K562 (cell line): Measurements from ENCODE around the gene CHD2. TPM values are rescaled to one million over a fixed set of nuclear protein-coding genes. Genes with fewer than 3 reads are reported as not detected.

Experiments used
- CBX2 ChIP-seq: fragments of 200-600 bp; sonication (generic); IDR thresholded peaks from one replicate; pipeline ENCODE4 v1.6.1; 2012; ENCODE audit warnings: mild to moderate bottlenecking, low read length, inconsistent platforms; ENCODE audit not compliant: insufficient read depth, poor library complexity, severe bottlenecking
- EGR1 ChIP-seq: fragments of 450-650 bp; conservative IDR thresholded peaks from 2 replicates; pipeline ENCODE4 v1.6.1; 2017; ENCODE audit warnings: mild to moderate bottlenecking
- HOXB6 ChIP-seq: fragments of 250-450 bp; sonication (Bioruptor Pico); IDR thresholded peaks from 2 replicates; pipeline ENCODE4 v1.5.1; 2022; ENCODE audit warnings: mild to moderate bottlenecking, borderline replicate concordance
- MECOM ChIP-seq: fragments of 250-450 bp; sonication (Bioruptor Pico); IDR thresholded peaks from 2 replicates; pipeline ENCODE4 v1.8.0; 2022; ENCODE audit warnings: inconsistent platforms
- MEIS2 ChIP-seq: fragments of 450-650 bp; IDR thresholded peaks from 2 replicates; pipeline ENCODE4 v1.6.1; 2014; ENCODE audit warnings: mild to moderate bottlenecking; ENCODE audit not compliant: partially characterized antibody
- RBM17 ChIP-seq: fragments of 200-400 bp; formaldehyde crosslinking; IDR thresholded peaks from 2 replicates; pipeline ENCODE4 v1.6.1; 2017; ENCODE audit warnings: low read depth, mild to moderate bottlenecking, low read length, borderline replicate concordance
- SMARCA4 ChIP-seq: fragments of 450-650 bp; IDR thresholded peaks from 2 replicates; pipeline ENCODE4 v1.6.1; 2016
- TBP ChIP-seq: optimal IDR thresholded peaks from 2 replicates; pipeline ENCODE3; 2011; ENCODE audit warnings: low read depth, low read length, improper control_type of control experiment
- ZFP1 ChIP-seq: fragments of 450-650 bp; formaldehyde crosslinking; IDR thresholded peaks from 2 replicates; pipeline ENCODE4 v1.4.0; 2020; ENCODE audit warnings: mild to moderate bottlenecking, mixed read lengths
- ZNF436 ChIP-seq: fragments of 250-450, 450-650 bp; sonication (Bioruptor Pico); formaldehyde crosslinking; IDR thresholded peaks from 2 replicates; pipeline ENCODE4 v1.7.0; 2020; ENCODE audit warnings: mild to moderate bottlenecking
- ZNF668 ChIP-seq: fragments of 250-450 bp; sonication (Bioruptor Pico); IDR thresholded peaks from 2 replicates; pipeline ENCODE4 v1.8.0; 2022; ENCODE audit warnings: mild to moderate bottlenecking, inconsistent platforms
- polyA plus RNA-seq, 8 experiments: library from polyadenylated mRNA; depleted of rRNA in 4 of 8; stranded (reverse) in 5 of 8; unstranded in 3 of 8; fragments of >200 nt; fragmentation: Nextera tagmentation in 2 of 8; fragmentation: Illumina TruSeq in 1 of 8; extraction: Ambion mirVana in 2 of 8; extraction: Trizol in 1 of 8; gene quantifications; 2 replicates each; pipeline versions ENCODE4 v1.2.1 to v1.2.3, GENCODE V29; 2011 to 2014; ENCODE audit warnings: inconsistent platforms in 1 of 8, missing spikeins in 1 of 8
- total RNA-seq, 7 experiments: library from RNA; depleted of rRNA in 6 of 7; stranded (reverse); fragments of >200 nt in 6 of 7; fragmentation: Illumina TruSeq in 2 of 7; extraction: Trizol in 2 of 7; gene quantifications; 2 replicates each; pipeline versions ENCODE4 v1.2.1 to v1.2.3, GENCODE V29; 2011 to 2021; ENCODE audit warnings: low replicate concordance in 1 of 7
- TF ChIP-seq, protein P1 (sequence below): fragments of 450-650 bp; IDR thresholded peaks from 2 replicates; pipeline ENCODE4 v1.6.1; 2016
- TF ChIP-seq, protein P2 (sequence below): fragments of 450-650 bp; formaldehyde crosslinking; IDR thresholded peaks from 2 replicates; pipeline ENCODE4 v1.4.0; 2020; ENCODE audit warnings: mild to moderate bottlenecking, moderate library complexity
- TF ChIP-seq, protein P3 (sequence below): fragments of 450-650 bp; conservative IDR thresholded peaks from 2 replicates; pipeline ENCODE4 v1.6.1; 2016; ENCODE audit warnings: missing genetic modification characterization, low read depth, mild to moderate bottlenecking, control low read depth, missing compliant biosample characterization
- TF ChIP-seq, protein P4 (sequence below), 2 experiments: fragments of 450-650 bp; IDR thresholded peaks; 2 replicates each; pipeline ENCODE4 v1.6.1; 2016
- TF ChIP-seq, protein P5 (sequence below), 3 experiments: fragments of 200-800 bp in 1 of 3; fragments of 250-450 bp in 1 of 3; fragments of 450-650 bp in 1 of 3; sonication (Bioruptor Pico) in 1 of 3; sonication (Bioruptor generic) in 1 of 3; formaldehyde crosslinking in 1 of 3; IDR thresholded peaks; 2 replicates each; pipeline versions ENCODE4 v1.6.1 to v1.8.0; 2016 to 2022; ENCODE audit warnings: mild to moderate bottlenecking in 2 of 3, missing genetic modification characterization in 2 of 3, missing compliant biosample characterization in 1 of 3, moderate library complexity in 1 of 3

The CHD2 gene
- total and polyA plus RNA-seq, 9 of the 15 experiments (the other 6 are each of a cell fraction or from before 2014, with no cell fraction given): 38.9 to 70.8 (median 56.2) TPM

DNA sequence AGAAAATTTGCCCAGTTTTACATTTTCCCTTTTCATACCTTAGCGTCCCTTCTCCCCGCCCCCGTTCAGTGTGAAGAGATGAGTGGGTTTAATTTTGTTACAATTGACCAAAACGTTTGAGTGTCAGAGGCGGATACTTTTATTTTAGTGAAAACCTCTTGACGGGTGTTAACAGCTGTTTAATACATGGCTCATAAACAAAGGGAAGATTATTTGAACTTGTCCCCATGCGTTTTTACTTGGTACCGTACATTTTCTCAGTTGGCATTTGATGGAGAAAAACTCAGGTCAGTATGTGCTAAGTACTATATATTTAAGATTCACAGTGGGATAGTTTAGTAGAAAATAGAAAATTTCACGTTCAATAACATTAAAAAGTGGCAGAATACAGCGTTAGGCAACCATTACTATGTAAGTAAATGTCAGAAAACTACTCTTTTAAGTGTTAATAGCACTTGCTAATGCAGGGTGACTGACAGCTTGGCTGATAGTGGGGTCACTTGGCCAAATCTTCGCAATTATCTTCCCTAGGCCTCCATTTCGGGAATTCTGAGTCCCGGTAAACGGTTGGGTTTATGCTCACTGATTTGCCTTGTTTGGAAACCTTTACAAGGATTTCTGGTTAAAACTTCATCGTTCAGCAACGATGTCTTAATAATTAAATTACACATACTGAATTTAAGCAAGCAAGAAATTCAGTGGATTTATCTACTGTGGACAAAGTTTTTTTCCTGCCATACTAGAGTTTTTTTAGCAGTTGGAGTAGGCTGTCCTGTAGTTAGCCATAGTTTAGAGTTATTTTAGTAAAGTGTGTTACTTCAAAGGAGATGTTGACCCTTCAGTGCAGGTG is 4.8 kb downstream of the CHD2 start (continued):
- TF ChIP-seq, protein P1, sequence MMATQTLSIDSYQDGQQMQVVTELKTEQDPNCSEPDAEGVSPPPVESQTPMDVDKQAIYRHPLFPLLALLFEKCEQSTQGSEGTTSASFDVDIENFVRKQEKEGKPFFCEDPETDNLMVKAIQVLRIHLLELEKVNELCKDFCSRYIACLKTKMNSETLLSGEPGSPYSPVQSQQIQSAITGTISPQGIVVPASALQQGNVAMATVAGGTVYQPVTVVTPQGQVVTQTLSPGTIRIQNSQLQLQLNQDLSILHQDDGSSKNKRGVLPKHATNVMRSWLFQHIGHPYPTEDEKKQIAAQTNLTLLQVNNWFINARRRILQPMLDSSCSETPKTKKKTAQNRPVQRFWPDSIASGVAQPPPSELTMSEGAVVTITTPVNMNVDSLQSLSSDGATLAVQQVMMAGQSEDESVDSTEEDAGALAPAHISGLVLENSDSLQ: peak; percentile 89
- TF ChIP-seq, protein P2, sequence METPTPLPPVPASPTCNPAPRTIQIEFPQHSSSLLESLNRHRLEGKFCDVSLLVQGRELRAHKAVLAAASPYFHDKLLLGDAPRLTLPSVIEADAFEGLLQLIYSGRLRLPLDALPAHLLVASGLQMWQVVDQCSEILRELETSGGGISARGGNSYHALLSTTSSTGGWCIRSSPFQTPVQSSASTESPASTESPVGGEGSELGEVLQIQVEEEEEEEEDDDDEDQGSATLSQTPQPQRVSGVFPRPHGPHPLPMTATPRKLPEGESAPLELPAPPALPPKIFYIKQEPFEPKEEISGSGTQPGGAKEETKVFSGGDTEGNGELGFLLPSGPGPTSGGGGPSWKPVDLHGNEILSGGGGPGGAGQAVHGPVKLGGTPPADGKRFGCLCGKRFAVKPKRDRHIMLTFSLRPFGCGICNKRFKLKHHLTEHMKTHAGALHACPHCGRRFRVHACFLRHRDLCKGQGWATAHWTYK (CRISPR knock-in tag): 0 out of 2 replicates have a peak, but pooled peaks have one; percentile 21
- TF ChIP-seq ZNF668 (CRISPR knock-in tag): 0 out of 2 replicates have a peak, but pooled peaks have one; percentile 24
- 0 out of 2 replicates have a peak, but pooled peaks have one; percentile 9 for TF ChIP-seq MECOM
- 0 out of 2 replicates have a peak, but pooled peaks have one; percentile 53 for TF ChIP-seq HOXB6
- TF ChIP-seq EGR1: peak; percentile 3; the same call in 1 of the 2 replicates
- TF ChIP-seq, protein P3, sequence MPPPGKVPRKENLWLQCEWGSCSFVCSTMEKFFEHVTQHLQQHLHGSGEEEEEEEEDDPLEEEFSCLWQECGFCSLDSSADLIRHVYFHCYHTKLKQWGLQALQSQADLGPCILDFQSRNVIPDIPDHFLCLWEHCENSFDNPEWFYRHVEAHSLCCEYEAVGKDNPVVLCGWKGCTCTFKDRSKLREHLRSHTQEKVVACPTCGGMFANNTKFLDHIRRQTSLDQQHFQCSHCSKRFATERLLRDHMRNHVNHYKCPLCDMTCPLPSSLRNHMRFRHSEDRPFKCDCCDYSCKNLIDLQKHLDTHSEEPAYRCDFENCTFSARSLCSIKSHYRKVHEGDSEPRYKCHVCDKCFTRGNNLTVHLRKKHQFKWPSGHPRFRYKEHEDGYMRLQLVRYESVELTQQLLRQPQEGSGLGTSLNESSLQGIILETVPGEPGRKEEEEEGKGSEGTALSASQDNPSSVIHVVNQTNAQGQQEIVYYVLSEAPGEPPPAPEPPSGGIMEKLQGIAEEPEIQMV (tag): no peak
- TF ChIP-seq, protein P4, sequence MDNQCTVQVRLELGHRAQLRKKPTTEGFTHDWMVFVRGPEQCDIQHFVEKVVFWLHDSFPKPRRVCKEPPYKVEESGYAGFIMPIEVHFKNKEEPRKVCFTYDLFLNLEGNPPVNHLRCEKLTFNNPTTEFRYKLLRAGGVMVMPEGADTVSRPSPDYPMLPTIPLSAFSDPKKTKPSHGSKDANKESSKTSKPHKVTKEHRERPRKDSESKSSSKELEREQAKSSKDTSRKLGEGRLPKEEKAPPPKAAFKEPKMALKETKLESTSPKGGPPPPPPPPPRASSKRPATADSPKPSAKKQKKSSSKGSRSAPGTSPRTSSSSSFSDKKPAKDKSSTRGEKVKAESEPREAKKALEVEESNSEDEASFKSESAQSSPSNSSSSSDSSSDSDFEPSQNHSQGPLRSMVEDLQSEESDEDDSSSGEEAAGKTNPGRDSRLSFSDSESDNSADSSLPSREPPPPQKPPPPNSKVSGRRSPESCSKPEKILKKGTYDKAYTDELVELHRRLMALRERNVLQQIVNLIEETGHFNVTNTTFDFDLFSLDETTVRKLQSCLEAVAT (IDR thresholded peaks at IDR 0.05): peak in 1 of 2 experiments; percentile 35; a peak in 2 of 4 replicates
- 0 out of 2 replicates have a peak, but pooled peaks have one; percentile 50 for TF ChIP-seq ZFP1 (CRISPR knock-in tag)
- TF ChIP-seq SMARCA4: 0 out of 2 replicates have a peak, but pooled peaks have one; percentile 4
- TF ChIP-seq MEIS2: peak; percentile 65
- 0 out of 2 replicates have a peak, but pooled peaks have one; percentile 42 for TF ChIP-seq ZNF436 (CRISPR knock-in tag)
- TF ChIP-seq, protein P5, sequence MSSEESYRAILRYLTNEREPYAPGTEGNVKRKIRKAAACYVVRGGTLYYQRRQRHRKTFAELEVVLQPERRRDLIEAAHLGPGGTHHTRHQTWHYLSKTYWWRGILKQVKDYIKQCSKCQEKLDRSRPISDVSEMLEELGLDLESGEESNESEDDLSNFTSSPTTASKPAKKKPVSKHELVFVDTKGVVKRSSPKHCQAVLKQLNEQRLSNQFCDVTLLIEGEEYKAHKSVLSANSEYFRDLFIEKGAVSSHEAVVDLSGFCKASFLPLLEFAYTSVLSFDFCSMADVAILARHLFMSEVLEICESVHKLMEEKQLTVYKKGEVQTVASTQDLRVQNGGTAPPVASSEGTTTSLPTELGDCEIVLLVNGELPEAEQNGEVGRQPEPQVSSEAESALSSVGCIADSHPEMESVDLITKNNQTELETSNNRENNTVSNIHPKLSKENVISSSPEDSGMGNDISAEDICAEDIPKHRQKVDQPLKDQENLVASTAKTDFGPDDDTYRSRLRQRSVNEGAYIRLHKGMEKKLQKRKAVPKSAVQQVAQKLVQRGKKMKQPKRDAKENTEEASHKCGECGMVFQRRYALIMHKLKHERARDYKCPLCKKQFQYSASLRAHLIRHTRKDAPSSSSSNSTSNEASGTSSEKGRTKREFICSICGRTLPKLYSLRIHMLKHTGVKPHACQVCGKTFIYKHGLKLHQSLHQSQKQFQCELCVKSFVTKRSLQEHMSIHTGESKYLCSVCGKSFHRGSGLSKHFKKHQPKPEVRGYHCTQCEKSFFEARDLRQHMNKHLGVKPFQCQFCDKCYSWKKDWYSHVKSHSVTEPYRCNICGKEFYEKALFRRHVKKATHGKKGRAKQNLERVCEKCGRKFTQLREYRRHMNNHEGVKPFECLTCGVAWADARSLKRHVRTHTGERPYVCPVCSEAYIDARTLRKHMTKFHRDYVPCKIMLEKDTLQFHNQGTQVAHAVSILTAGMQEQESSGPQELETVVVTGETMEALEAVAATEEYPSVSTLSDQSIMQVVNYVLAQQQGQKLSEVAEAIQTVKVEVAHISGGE (CRISPR knock-in tag; IDR thresholded peaks at IDR 0.05): peak in 1 of 3 experiments; percentile 88; a peak in 2 of 6 replicates
- TF ChIP-seq CBX2: no peak
- TF ChIP-seq RBM17: no peak
- no peak for TF ChIP-seq TBP
